ENCODE data around the gene MYO1D.

- TF ChIP-seq, protein P1, sequence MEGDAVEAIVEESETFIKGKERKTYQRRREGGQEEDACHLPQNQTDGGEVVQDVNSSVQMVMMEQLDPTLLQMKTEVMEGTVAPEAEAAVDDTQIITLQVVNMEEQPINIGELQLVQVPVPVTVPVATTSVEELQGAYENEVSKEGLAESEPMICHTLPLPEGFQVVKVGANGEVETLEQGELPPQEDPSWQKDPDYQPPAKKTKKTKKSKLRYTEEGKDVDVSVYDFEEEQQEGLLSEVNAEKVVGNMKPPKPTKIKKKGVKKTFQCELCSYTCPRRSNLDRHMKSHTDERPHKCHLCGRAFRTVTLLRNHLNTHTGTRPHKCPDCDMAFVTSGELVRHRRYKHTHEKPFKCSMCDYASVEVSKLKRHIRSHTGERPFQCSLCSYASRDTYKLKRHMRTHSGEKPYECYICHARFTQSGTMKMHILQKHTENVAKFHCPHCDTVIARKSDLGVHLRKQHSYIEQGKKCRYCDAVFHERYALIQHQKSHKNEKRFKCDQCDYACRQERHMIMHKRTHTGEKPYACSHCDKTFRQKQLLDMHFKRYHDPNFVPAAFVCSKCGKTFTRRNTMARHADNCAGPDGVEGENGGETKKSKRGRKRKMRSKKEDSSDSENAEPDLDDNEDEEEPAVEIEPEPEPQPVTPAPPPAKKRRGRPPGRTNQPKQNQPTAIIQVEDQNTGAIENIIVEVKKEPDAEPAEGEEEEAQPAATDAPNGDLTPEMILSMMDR (IDR thresholded peaks at IDR 0.05; ENCODE audit: low read depth, low read length), result no peak
- no peak for TF ChIP-seq EZH2phosphoT487 (IDR thresholded peaks at IDR 0.05; ENCODE audit: low read depth)
Measured at GRCh38 chr17:32827227-32827626, 49.7 kb downstream of the MYO1D start.

All from OCI-LY3 (cell line).